Activated naive CD4-positive, alpha-beta T cell treated with anti-CD3 and anti-CD28 coated beads, Interleukin-2, amount 50 U/mL, for 24 hours (primary cell): ENCODE results near the gene TRIM6.
"Not testable (repeated sequence)": the region's sequence is repeated elsewhere in the genome, so short reads cannot be mapped to it uniquely, and the experiment has no call there.

Source experiments
- H3K27ac Mint-ChIP-seq: one replicate; pipeline ENCODE4 v1.8.0; 2021; ENCODE audit warnings: mild to moderate bottlenecking, mixed read lengths
- H3K27me3 Mint-ChIP-seq: one replicate; pipeline ENCODE4 v1.8.0; 2021; ENCODE audit warnings: mixed read lengths
- H3K36me3 Mint-ChIP-seq: one replicate; pipeline ENCODE4 v1.8.0; 2021; ENCODE audit warnings: mixed read lengths
- H3K4me1 Mint-ChIP-seq: one replicate; pipeline ENCODE4 v1.8.0; 2021; ENCODE audit warnings: mixed read lengths
- H3K4me3 Mint-ChIP-seq: one replicate; pipeline ENCODE4 v1.8.0; 2021; ENCODE audit warnings: mild to moderate bottlenecking, mixed read lengths
- H3K9me3 Mint-ChIP-seq: one replicate; pipeline ENCODE4 v1.8.0; 2021; ENCODE audit warnings: mixed read lengths

Gene TRIM6

GRCh38 chr11:5591613-5592012, 4.8 kb upstream of the TRIM6 start:
- Mint-ChIP-seq H3K4me1 (peaks cover 2% of the 10 kb centered on the region), H3K36me3 (peaks cover 3% of the 10 kb centered on the region), H3K4me3 (no peak overlapping the region), H3K27me3 (no peaks in the 10 kb centered on the region), H3K9me3 (no peaks in the 10 kb centered on the region), H3K27ac (no peak overlapping the region)

GRCh38 chr11:5592615-5593014, 3.8 kb upstream of the TRIM6 start:
- Mint-ChIP-seq H3K27me3 (peaks cover 2% of the 10 kb centered on the region), H3K4me1 (peaks cover 8% of the 10 kb centered on the region), H3K4me3 (no peak overlapping the region), H3K27ac (no peak overlapping the region), H3K9me3 (no peaks in the 10 kb centered on the region), H3K36me3 (peaks cover 2% of the 10 kb centered on the region)

GRCh38 chr11:5593146-5593545, 3.3 kb upstream of the TRIM6 start:
- Mint-ChIP-seq H3K9me3 (no peaks in the 10 kb centered on the region), H3K27ac (no peak overlapping the region), H3K4me1 (peaks cover 9% of the 10 kb centered on the region), H3K27me3 (peaks cover 2% of the 10 kb centered on the region), H3K36me3 (peaks cover 2% of the 10 kb centered on the region), H3K4me3 (no peak overlapping the region)

DNA sequence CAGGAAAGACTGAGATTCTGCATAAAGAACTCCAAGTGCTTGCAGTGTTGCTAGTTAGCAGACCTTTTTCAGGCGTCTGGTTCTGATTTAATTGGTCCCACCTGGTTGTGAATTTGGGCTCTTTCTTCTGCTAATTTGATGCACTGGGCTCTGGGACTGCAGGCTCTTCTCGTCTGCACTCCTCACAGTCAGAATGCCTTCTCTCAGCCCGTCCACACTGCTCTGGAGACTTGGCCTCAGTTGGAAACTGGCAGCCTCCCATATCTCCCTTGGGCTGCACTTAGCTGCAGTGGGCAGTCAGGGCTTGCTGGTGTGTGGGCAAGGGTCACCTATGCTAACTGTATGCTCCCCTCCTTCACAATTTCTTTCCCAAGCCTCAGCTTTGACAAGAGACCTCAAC, 1.5 kb downstream of the TRIM6 start:
- Mint-ChIP-seq H3K4me3 (no peak overlapping the region), H3K9me3 (no peaks in the 10 kb centered on the region), H3K27ac (no peak overlapping the region), H3K4me1 (peaks cover 9% of the 10 kb centered on the region), H3K27me3 (peaks cover 2% of the 10 kb centered on the region), H3K36me3 (no peaks in the 10 kb centered on the region)

DNA sequence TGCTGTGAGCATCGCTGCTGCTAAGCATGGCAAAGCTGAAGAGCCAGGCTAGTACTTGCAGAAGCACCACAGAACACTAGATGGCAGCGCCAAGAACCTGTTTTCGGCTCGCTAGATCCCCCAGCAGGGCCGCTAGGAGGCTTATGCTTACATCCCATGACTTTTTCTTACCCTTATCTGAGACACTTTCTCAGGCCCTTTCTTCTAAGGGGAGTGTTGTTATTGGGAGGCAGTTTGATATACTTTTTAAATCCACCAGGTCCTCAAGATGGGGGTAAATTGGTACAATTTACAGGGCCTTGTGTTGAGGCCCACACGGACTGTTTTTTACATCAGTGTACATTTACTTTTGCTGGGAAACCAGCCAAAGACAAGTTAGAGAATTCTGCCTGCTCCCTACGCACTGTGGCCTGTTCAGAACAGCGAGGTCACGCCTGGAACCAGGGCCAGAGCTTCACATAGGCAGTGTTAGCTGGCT, 4.0 kb downstream of the TRIM6 start:
- Mint-ChIP-seq H3K36me3 (no peaks in the 10 kb centered on the region), H3K27ac (no peak overlapping the region), H3K27me3 (peaks cover 2% of the 10 kb centered on the region), H3K4me1 (peaks cover 9% of the 10 kb centered on the region), H3K4me3 (no peak overlapping the region), H3K9me3 (no peaks in the 10 kb centered on the region)

GRCh38 chr11:5602791-5603190, 6.4 kb downstream of the TRIM6 start:
- H3K4me3 Mint-ChIP-seq, H3K27ac Mint-ChIP-seq, H3K27me3 Mint-ChIP-seq, H3K36me3 Mint-ChIP-seq, H3K9me3 Mint-ChIP-seq, H3K4me1 Mint-ChIP-seq: not testable (repeated sequence)

GRCh38 chr11:5603326-5603725, 6.9 kb downstream of the TRIM6 start:
- Mint-ChIP-seq H3K4me1 (no peaks in the 10 kb centered on the region), H3K27ac (no peak overlapping the region), H3K27me3 (no peaks in the 10 kb centered on the region), H3K4me3 (no peak overlapping the region), H3K36me3 (no peaks in the 10 kb centered on the region), H3K9me3 (no peaks in the 10 kb centered on the region)

- Mint-ChIP-seq H3K4me3 (no peak overlapping the region), H3K27me3 (no peaks in the 10 kb centered on the region), H3K4me1 (no peaks in the 10 kb centered on the region), H3K36me3 (no peaks in the 10 kb centered on the region), H3K27ac (no peak overlapping the region), H3K9me3 (no peaks in the 10 kb centered on the region)
Measured at GRCh38 chr11:5604896-5605295, 8.5 kb downstream of the TRIM6 start.

DNA sequence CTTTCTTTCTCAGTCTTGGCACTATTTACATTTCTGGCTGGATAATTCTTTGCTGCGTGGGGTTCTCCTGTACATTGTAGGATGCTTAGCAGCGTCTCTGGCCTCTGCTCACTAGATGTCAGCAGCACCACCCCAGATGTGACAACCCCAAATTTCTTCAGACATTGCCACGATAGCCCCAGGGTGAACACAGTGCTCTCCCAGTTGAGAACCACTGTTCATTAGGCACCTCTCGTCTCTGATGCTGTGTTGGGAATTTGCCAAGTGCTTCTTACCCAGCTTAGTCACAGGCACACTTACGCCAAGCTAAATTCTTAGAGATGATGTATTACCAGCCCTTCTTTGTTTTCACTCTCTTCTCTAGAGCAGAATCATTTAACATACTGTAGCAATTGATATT, 9.4 kb downstream of the TRIM6 start:
- no peak overlapping the region for H3K4me3 Mint-ChIP-seq
- no peaks in the 10 kb centered on the region for H3K27me3 Mint-ChIP-seq
- H3K27ac Mint-ChIP-seq = no peak overlapping the region
- H3K4me1 Mint-ChIP-seq = no peaks in the 10 kb centered on the region
- no peaks in the 10 kb centered on the region for H3K36me3 Mint-ChIP-seq
- H3K9me3 Mint-ChIP-seq = no peaks in the 10 kb centered on the region

- Mint-ChIP-seq H3K36me3 (no peaks in the 10 kb centered on the region), H3K4me3 (no peak overlapping the region), H3K9me3 (no peaks in the 10 kb centered on the region), H3K27me3 (no peaks in the 10 kb centered on the region), H3K27ac (no peak overlapping the region), H3K4me1 (no peaks in the 10 kb centered on the region)
Measured at GRCh38 chr11:5608808-5609207, 12.4 kb downstream of the TRIM6 start.

- Mint-ChIP-seq H3K4me1 (no peaks in the 10 kb centered on the region), H3K27me3 (no peaks in the 10 kb centered on the region), H3K36me3 (no peaks in the 10 kb centered on the region), H3K27ac (no peak overlapping the region), H3K4me3 (no peak overlapping the region), H3K9me3 (no peaks in the 10 kb centered on the region)
Measured at GRCh38 chr11:5610446-5610845, 14.0 kb downstream of the TRIM6 start.

GRCh38 chr11:5611627-5612026, 15.2 kb downstream of the TRIM6 start:
- Mint-ChIP-seq H3K27ac (no peak overlapping the region), H3K9me3 (no peaks in the 10 kb centered on the region), H3K4me1 (no peaks in the 10 kb centered on the region), H3K36me3 (no peaks in the 10 kb centered on the region), H3K27me3 (no peaks in the 10 kb centered on the region), H3K4me3 (no peak overlapping the region)

- H3K27me3 Mint-ChIP-seq = no peaks in the 10 kb centered on the region
- H3K9me3 Mint-ChIP-seq = no peaks in the 10 kb centered on the region
- H3K36me3 Mint-ChIP-seq = no peaks in the 10 kb centered on the region
- peaks cover 3% of the 10 kb centered on the region for H3K4me1 Mint-ChIP-seq
- no peak overlapping the region for H3K4me3 Mint-ChIP-seq
- no peak overlapping the region for H3K27ac Mint-ChIP-seq
Measured at GRCh38 chr11:5618807-5619206, 22.4 kb downstream of the TRIM6 start.

DNA sequence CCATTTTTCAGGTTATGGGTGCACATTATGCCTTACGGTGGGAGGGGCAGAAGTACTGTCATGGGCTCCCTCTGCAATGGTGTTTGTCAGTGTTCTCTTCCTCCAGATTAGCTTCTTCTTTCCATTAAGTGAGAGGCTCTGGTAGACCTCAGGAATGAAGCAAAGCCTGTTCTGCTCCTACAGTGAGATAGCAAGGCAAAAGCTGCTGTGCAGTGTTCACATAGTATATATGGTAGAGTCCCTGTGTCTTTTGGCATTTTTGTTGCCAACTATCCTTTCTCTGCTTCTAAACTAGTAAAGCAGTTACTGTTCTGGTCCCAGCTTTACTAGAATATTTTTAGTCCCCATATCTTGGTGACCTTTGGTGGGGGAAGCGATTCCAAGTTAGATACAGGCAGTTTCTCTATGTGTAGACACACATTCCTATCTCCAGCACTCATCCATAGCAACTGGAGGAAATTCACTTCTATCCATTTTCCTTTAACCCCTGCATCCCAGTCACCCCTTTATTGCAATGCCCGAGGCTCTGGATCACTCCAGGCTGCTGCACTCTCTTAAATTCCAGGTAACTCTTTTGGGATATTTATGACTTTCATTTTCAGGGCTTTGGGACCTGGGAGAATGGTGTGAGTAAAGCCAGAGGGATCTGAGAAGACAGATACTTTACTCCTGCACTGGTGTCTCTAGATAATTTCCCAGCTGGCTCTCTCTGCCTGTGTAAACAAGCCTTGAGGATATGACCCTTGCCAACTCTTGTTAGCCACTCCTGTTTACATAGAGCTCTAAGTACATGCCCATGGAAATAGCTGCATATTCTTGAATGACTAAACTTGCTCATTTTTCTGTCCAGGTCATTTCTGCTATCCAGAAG, 24.4 kb downstream of the TRIM6 start:
- no peaks in the 10 kb centered on the region for H3K9me3 Mint-ChIP-seq
- no peak overlapping the region for H3K4me3 Mint-ChIP-seq
- H3K36me3 Mint-ChIP-seq = no peaks in the 10 kb centered on the region
- peaks cover 22% of the 10 kb centered on the region for H3K4me1 Mint-ChIP-seq
- no peaks in the 10 kb centered on the region for H3K27me3 Mint-ChIP-seq
- no peak overlapping the region for H3K27ac Mint-ChIP-seq

GRCh38 chr11:5621580-5621979, 25.1 kb downstream of the TRIM6 start:
- Mint-ChIP-seq H3K9me3 (no peaks in the 10 kb centered on the region), H3K4me1 (peaks cover 29% of the 10 kb centered on the region), H3K4me3 (no peak overlapping the region), H3K27ac (no peak overlapping the region), H3K36me3 (peaks cover 2% of the 10 kb centered on the region), H3K27me3 (no peaks in the 10 kb centered on the region)

- Mint-ChIP-seq H3K4me1 (peaks cover 41% of the 10 kb centered on the region), H3K4me3 (peak overlapping the region; percentile 15), H3K27ac (no peak overlapping the region), H3K9me3 (no peaks in the 10 kb centered on the region), H3K27me3 (no peaks in the 10 kb centered on the region), H3K36me3 (peaks cover 2% of the 10 kb centered on the region)
Measured at GRCh38 chr11:5622802-5623201, 26.4 kb downstream of the TRIM6 start.
